ENCODE measurements around the gene FBXW7. TPM values are rescaled to one million over a fixed set of nuclear protein-coding genes. Genes with fewer than 3 reads are reported as not detected.

FBXW7 gene
- total RNA-seq, 1 experiment from 2014 or later = 23.0 TPM

GRCh38 chr4:152488246-152488645 lies 47.6 kb downstream of the FBXW7 start:
- Histone ChIP-seq H3K27ac (ENCODE audit: low read depth, low read length) (no peak overlapping the region), H3K9me2 (ENCODE audit: insufficient read depth) (no peaks in the 10 kb centered on the region), H3K4me1 (ENCODE audit: control insufficient read depth in 1 of 2, insufficient read depth in 2 of 2, low read length in 2 of 2) (no peaks in the 10 kb centered on the region), H3K4me2 (ENCODE audit: low read length) (no peak overlapping the region), H3K4me3 (replicated peaks in 1 of 2; ENCODE audit: low read depth in 1 of 2, low read length in 2 of 2) (no peak overlapping the region), H3K79me2 (ENCODE audit: insufficient read depth, low read length) (peaks cover 94% of the 10 kb centered on the region), H4K20me1 (ENCODE audit: insufficient read depth) (no peaks in the 10 kb centered on the region), H3K27me3 (ENCODE audit: insufficient read depth, low read length) (no peaks in the 10 kb centered on the region), H3K36me3 (ENCODE audit: control insufficient read depth in 1 of 2, insufficient read depth in 2 of 2, low read length in 2 of 2) (no peaks in the 10 kb centered on the region), H3K9ac (ENCODE audit: low read length) (no peak overlapping the region), H2AFZ (ENCODE audit: low read depth, low read length, poor library complexity, severe bottlenecking) (no peak overlapping the region), H3K9me3 (ENCODE audit: control insufficient read depth in 1 of 2, insufficient read depth in 1 of 2, low read depth in 1 of 2, low read length in 2 of 2) (no peaks in the 10 kb centered on the region)
- TF ChIP-seq POLR2AphosphoS5 (IDR thresholded peaks at IDR 0.05; ENCODE audit: low read depth, low read length) (no peak), TCF7L2 (IDR thresholded peaks at IDR 0.05; ENCODE audit: borderline replicate concordance, extremely low read depth, insufficient read depth, insufficient read length) (no peak), EZH2 (IDR thresholded peaks at IDR 0.05) (no peak), ELF1 (IDR thresholded peaks at IDR 0.05; ENCODE audit: borderline replicate concordance, low read depth) (no peak), EZH2phosphoT487 (IDR thresholded peaks at IDR 0.05; ENCODE audit: borderline replicate concordance) (no peak), POLR2A (IDR thresholded peaks at IDR 0.05; ENCODE audit: borderline replicate concordance, extremely low read depth, insufficient read depth, insufficient read length) (no peak), MAX (IDR thresholded peaks at IDR 0.05) (no peak), ATF3 (IDR thresholded peaks at IDR 0.05) (no peak), ZNF274 (IDR thresholded peaks at IDR 0.05; ENCODE audit: low read depth, low read length) (no peak)
- intact Hi-C loops (cut with micrococcal nuclease) = no loop called here
- BruUV-seq (replicated peaks) = no TSS peak
- DNase-seq (ENCODE audit: low read depth, low spot score) (no peak), ATAC-seq (no peak)
- CTCF ChIA-PET = interaction anchor here (3.2 kb wide), 1 partner anchor 13 kb away, joined by 12 read pairs; no protein-coding TSS in a partner anchor
- RAD21 ChIA-PET (ENCODE audit: low non-redundant PET in 1 of 2, low total read pairs in 2 of 2, uncharacterized antibody in 2 of 2, unreplicated experiment in 2 of 2) = no interaction called here
- POLR2A ChIA-PET = no interaction called here

Measured in HCT116 (cell line).